Measurements from ENCODE around the gene DYNLT4.
A peak's percentile ranks its signal among the peaks of the same experiment; 100 is the strongest.
"Not testable (repeated sequence)": the region's sequence is repeated elsewhere in the genome, so short reads cannot be mapped to it uniquely, and the experiment has no call there.

The DYNLT4 gene

GRCh38 chr1:44775930-44776729 lies 31.0 kb downstream of the DYNLT4 start:
- Histone ChIP-seq H3K9ac (ENCODE audit: low read length) (peak overlapping the region; percentile 84), H3F3A (ENCODE audit: insufficient read depth) (peaks cover 51% of the 10 kb centered on the region), H3K27ac (ENCODE audit: low read depth, low read length) (peak overlapping the region; percentile 87), H3K4me2 (ENCODE audit: low read depth, low read length, poor library complexity, severe bottlenecking) (peak overlapping the region; percentile 99), H2AFZ (ENCODE audit: low read depth, low read length, severe bottlenecking) (no peak overlapping the region), H3K4me3 (ENCODE audit: insufficient read depth, low read length, poor library complexity, severe bottlenecking) (peak overlapping the region; percentile 99), H3K27me3 (ENCODE audit: low read length) (no peaks in the 10 kb centered on the region), H3K36me3 (ENCODE audit: low read length) (peaks cover 34% of the 10 kb centered on the region), H3K9me3 (ENCODE audit: insufficient read depth, low read length) (no peaks in the 10 kb centered on the region), H4K20me1 (ENCODE audit: low read depth, low read length) (peaks cover 21% of the 10 kb centered on the region; the same call in 1 of the 2 replicates), H3K79me2 (ENCODE audit: insufficient read depth, low read length) (peaks cover 43% of the 10 kb centered on the region), H3K9me2 (replicated peaks; ENCODE audit: insufficient read depth, low read length) (no peaks in the 10 kb centered on the region)
- TF ChIP-seq, protein P1, sequence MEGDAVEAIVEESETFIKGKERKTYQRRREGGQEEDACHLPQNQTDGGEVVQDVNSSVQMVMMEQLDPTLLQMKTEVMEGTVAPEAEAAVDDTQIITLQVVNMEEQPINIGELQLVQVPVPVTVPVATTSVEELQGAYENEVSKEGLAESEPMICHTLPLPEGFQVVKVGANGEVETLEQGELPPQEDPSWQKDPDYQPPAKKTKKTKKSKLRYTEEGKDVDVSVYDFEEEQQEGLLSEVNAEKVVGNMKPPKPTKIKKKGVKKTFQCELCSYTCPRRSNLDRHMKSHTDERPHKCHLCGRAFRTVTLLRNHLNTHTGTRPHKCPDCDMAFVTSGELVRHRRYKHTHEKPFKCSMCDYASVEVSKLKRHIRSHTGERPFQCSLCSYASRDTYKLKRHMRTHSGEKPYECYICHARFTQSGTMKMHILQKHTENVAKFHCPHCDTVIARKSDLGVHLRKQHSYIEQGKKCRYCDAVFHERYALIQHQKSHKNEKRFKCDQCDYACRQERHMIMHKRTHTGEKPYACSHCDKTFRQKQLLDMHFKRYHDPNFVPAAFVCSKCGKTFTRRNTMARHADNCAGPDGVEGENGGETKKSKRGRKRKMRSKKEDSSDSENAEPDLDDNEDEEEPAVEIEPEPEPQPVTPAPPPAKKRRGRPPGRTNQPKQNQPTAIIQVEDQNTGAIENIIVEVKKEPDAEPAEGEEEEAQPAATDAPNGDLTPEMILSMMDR (IDR thresholded peaks at IDR 0.05; ENCODE audit: insufficient read depth, low read length, poor library complexity, severe bottlenecking) = no peak
- no peak for TF ChIP-seq EZH2phosphoT487 (conservative IDR thresholded peaks at IDR 0.05; ENCODE audit: low read length)

DNA sequence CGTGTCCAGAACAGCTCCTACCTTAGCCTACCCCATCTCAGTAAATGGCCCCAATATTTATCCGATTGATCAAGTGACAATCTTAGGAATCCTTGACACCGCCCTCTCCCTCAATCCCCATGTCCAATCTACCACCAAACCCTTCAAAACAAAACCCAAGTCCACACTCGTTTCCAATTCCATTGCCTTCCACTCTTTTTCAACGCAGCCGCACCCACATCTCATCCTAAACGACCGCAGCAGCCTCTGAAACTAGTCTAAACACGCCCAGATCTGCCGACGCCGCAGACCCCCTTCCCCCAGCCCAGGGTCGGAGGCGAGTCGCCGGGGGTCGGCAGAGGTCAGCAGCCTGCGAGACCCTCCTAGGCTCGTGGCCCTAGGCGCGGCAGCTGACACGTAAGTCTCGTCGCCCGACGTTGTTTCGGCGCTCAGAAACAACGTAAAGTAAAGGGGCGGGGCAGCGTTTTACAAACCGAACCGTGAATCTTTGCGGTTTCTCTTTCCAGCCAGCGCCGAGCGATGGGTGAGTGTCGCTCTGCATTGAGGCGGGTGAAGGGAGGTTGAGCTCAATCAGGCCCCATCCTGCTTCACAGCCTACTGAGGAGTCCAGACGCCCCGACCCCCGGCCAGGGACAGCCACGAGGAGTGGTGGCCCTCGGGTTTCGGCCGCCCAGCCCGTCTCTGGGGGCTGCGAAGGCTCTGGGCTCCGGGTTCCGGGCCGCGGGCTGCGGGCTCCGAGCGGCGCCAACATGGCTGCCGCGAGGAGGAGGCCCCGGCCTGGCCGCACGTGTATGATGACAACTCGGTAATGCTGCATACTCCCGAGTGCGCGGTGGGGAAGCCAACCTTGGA lies 31.8 kb downstream of the DYNLT4 start, which contains the start of gene RPS8:
RPS8 (plus strand) TSS at position 463 of the 852 bp plus-strand sequence; CDS start at position 520, 57 bp downstream.
- H3K9me3 ChIP-seq (ENCODE audit: insufficient read depth, low read length) = no peaks in the 10 kb centered on the region
- no peaks in the 10 kb centered on the region for H3K9me2 ChIP-seq (replicated peaks; ENCODE audit: insufficient read depth, low read length)
- peak within 1 kb of the TSS; percentile 99 for H3K4me2 ChIP-seq (ENCODE audit: low read depth, low read length, poor library complexity, severe bottlenecking)
- H3K36me3 ChIP-seq (ENCODE audit: low read length) = peaks cover 34% of the 10 kb centered on the region
- TF ChIP-seq EZH2phosphoT487 (conservative IDR thresholded peaks at IDR 0.05; ENCODE audit: low read length) = no peak
- TF ChIP-seq, protein P1 (IDR thresholded peaks at IDR 0.05; ENCODE audit: insufficient read depth, low read length, poor library complexity, severe bottlenecking) = no peak
- H3F3A ChIP-seq (ENCODE audit: insufficient read depth) = peaks cover 49% of the 10 kb centered on the region
- peak within 1 kb of the TSS; percentile 87 for H3K27ac ChIP-seq (ENCODE audit: low read depth, low read length)
- peak within 1 kb of the TSS; percentile 91 for H2AFZ ChIP-seq (ENCODE audit: low read depth, low read length, severe bottlenecking)
- H3K4me3 ChIP-seq (ENCODE audit: insufficient read depth, low read length, poor library complexity, severe bottlenecking) = peak within 1 kb of the TSS; percentile 99
- H3K79me2 ChIP-seq (ENCODE audit: insufficient read depth, low read length) = peaks cover 43% of the 10 kb centered on the region
- no peaks in the 10 kb centered on the region for H3K27me3 ChIP-seq (ENCODE audit: low read length)
- peaks cover 21% of the 10 kb centered on the region; the same call in 1 of the 2 replicates for H4K20me1 ChIP-seq (ENCODE audit: low read depth, low read length)
- H3K9ac ChIP-seq (ENCODE audit: low read length) = peak within 1 kb of the TSS; percentile 84

DNA sequence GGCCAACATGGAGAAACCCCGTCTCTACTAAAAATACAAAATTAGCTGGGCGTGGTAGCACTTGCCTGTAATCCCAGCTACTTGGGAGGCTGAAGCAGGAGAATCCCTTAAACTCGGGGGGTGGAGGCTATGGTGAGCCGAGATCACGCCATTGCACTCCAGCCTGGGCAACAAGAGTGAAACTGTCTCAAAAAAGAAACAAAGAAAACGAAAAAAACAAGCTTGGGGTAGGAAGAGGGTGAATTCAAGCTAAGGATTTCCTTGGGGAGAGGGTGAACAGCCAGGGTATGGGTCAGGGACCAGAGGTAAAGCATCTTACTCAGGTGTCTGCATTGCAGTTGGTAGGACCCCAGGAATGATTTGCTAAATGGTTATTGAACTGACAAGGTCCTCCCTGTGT lies 40.7 kb downstream of the DYNLT4 start:
- not testable (repeated sequence) for H3K9me2 ChIP-seq (replicated peaks; ENCODE audit: insufficient read depth, low read length); H4K20me1 ChIP-seq (ENCODE audit: low read depth, low read length); H3K36me3 ChIP-seq (ENCODE audit: low read length); H3K9me3 ChIP-seq (ENCODE audit: insufficient read depth, low read length); H2AFZ ChIP-seq (ENCODE audit: low read depth, low read length, severe bottlenecking); H3K27me3 ChIP-seq (ENCODE audit: low read length); H3K27ac ChIP-seq (ENCODE audit: low read depth, low read length); H3K4me2 ChIP-seq (ENCODE audit: low read depth, low read length, poor library complexity, severe bottlenecking); H3K4me3 ChIP-seq (ENCODE audit: insufficient read depth, low read length, poor library complexity, severe bottlenecking); H3K79me2 ChIP-seq (ENCODE audit: insufficient read depth, low read length); H3K9ac ChIP-seq (ENCODE audit: low read length)
- H3F3A ChIP-seq (ENCODE audit: insufficient read depth) = peaks cover 17% of the 10 kb centered on the region; the same call in 1 of the 2 replicates
